ENCODE measurements around the gene EIF4A3. TPM values are rescaled to one million over a fixed set of nuclear protein-coding genes. Genes with fewer than 3 reads are reported as not detected.
A peak's percentile ranks its signal among the peaks of the same experiment; 100 is the strongest.

EIF4A3 gene
- 60.4 TPM for total RNA-seq

DNA sequence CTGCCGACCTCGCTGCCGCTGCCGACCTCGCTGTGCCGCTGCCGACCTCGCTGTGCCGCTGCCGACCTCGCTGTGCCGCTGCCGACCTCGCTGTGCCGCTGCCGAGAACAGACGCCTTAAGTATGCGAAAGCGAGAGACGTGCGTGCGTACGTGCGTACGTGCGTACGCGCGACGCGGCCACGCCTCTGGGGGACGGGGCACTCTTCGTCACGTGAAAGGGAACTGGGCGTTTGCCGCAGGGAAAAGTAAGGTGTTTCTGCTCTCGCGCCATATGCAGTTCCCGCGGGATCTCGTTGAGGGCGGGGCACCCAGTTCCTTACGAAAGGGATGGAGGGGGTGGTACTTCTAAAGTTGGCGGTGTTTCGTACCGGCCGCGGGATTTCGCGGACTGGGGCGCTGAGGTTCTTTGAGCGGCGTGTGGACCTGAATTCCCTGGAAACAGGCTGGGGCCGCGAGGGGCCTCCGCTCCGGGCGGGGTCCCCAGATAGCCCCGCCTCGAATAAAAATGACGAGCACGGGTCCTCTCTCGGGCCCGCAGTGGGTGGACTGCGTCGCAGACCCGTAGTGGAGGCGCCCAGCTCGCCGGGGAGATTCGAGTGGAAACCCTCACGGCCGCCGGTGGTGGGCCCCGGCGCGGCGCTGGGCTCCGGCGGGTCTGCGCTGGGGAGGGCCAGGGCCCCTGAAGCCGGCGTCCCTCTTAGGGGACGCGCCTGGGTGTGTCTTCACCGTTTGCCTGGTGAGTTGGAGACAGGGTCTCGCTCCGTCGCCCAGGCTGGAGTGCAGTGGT is at the start of gene EIF4A3:
EIF4A3 (minus strand) TSS at position 94 of the 788 bp plus-strand sequence. CDS start 167 bp downstream, outside the sequence.
- peak; percentile 99 for DNase-seq

DNA sequence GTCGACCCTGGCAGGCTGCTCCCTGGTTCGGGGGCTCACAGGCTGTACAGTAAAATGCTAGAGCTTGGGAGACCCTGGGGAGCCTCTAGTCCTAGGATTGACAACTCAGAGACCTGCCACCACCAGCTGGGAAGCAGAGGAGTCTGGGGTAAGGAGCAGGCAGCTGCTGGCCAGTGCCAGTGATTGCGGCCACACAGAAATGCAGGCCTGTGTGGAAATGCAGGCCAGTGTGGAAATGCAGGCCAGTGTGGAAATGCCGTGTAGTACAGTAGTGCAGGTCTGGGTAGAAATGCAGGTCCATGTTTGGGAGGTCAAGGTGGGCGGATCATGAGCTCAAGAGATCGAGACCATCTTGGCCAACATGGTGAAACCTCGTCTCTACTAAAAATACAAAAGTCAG is 49.7 kb upstream of the EIF4A3 start:
- DNase-seq = no peak

DNA sequence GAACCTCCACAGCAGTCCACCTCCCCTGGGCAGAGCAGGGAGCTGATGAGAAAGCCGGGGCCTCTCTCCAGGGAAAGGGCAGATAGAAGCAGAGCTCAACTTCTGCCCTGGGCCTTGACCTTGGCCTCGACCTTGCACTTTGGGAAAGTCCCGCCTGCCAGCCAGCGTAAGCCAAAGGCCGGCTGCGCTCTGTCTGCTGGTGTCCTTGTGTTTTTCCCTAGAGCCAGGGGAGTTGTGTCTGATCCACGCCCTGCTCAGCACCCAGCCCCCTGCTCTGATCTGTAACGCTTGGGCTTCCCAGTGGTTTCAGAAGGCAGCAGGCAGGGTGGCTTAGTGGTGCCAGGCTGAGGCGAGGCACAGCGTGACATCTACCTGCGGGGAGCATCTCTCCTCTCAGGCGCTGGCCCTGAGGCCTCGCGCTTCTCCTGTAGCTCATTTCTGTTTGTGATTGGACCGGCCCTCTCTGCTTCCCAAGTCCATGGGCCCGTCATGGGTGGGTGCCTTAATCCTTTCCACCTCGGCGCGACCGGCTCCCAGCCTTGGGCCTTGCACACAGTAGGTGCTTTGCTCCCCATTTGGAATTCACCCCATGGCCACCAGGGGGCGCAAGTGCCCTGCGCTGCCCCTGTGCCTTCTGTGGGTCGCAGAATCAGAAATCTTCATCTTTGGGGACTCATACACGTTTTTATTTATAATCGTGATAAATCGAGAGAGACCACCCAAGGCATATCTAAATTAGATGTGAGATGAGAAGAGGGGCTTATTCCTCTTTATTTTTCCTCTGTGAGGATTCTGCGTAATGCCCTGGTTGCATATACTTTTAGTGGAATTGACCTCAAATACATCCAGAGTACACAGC is 49.0 kb upstream of the EIF4A3 start:
- DNase-seq = no peak

DNA sequence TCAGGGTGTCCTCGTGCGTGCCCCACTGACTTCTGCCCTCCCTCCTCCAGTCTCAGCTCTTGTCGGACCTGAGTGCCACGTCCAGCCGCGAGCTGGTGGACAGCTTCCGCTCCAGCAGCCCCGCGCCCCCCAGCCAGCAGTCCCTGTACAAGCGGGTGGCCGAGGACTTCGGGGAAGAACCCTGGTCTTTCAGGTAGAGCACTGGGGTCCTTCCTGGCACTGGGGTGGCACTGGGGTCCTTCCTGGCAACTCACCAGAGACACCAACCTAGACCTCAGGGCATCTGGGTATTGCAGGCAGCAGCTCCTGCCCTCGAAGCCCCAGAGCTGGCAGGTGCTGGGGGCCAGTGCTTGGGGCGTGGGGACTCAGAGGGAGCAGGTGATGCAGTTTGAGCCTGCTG is 48.2 kb upstream of the EIF4A3 start:
- DNase-seq = no peak

DNA sequence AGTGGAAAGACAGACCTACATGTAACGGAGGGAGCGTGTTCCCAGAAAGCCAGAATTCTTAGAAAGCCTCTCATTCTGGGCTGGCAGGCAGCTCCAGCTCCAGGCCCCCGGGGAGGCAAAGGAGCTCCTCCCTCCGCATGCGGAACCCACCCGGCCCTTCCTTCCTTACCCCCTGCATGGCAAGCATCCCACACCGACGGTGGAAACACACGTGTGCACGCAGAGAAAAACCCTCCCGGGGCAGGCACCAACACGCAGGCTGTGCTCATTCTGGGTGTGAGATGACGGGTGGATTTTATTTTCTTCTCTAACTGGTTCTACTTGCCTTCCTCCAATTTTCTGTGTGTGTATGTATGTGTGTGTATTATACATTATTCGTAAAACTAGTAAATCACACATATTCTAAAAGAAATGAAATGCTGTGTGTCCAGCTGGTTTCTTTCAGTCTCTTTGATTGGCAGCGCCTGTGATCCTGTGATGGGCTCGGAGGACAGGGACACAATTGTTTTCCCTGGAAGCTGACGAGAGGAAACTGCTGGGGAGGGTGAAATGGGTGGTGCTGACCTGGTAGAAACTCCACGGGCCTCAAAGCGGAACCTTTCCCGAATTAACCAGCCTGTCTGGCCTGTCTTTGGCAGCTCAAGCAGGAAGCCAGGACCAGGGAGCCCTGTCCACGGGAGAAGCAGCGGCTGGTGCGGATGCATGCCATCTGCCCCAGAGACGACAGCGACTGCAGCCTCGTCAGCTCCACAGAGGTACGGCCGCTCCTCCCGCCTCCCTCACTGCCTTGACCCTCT is 45.1 kb upstream of the EIF4A3 start:
- peak; percentile 36 for DNase-seq

DNA sequence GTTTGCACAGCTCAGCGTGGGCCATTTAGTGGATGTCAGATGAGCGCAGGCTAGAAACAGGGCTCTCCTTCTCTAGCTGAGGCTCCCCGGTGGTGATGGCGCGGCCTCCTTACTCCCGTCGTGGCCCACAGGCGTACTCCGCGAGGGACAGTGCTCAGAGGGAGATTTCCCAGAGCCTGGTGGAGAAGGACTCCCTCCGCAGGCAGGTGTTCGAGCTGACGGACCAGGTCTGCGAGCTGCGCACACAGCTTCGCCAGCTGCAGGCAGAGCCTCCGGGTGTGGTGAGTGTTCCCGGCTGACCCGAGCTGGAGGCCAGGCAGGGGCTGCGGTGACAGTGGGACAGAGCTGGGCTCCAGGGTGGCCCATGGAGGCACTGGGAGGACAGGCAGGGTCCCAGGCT is 44.3 kb upstream of the EIF4A3 start:
- DNase-seq = no peak

DNA sequence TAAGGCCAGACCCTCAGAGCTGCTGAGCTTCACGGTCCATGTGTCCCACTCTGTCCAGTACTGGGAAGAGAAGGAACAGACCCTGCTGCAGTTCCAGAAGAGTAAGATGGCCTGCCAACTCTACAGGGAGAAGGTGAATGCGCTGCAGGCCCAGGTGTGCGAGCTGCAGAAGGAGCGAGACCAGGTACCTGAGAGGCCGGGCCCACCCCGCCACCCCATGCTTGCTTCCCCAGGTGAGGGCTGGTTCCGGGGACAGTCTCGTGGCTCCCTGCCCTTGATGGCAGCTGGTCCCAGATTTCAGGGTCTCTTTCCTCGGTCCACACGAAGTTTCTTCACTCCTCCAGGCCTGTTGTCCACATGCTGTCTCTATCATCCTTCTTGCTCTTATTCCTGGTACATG is 43.8 kb upstream of the EIF4A3 start:
- DNase-seq = no peak

DNA sequence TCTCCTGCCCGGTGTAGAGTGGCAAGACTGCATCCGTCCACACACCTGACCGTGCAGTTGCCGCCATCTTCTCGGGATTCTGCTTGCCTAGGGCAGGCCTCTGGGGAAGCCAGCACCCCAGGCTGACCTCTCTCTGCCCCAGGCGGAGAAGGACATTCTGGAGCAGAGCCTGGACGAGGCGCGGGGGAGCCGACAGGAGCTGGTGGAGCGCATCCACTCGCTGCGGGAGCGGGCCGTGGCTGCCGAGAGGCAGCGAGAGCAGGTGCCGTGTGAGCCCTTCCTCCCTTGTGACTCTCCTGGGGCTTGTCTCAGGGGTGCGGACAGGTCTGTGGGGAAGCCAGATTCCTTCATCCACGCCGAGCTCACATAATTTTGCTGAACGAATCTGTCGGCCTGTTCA is 42.7 kb upstream of the EIF4A3 start:
- no peak for DNase-seq

DNA sequence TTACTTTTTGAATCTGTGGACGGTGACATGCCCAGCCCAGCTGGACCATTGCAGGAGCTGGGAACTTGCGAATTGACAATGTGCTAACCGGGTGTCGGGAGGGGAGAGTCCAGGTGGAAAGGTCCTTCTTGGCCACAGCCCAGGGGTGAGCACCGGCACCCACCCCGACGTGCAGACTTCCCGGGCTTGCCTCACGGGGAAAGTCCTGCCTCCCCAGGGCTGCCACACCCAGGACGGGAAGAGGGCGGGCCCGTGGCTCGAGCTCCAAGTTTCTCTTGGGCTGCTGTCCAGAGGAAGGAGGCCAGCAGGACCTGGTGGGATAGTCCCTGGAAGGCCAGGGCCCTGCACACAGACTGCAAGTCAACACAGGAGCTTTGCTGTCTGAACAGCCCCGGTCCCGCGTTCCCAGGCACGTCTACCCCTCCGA is 40.6 kb upstream of the EIF4A3 start:
- no peak for DNase-seq

DNA sequence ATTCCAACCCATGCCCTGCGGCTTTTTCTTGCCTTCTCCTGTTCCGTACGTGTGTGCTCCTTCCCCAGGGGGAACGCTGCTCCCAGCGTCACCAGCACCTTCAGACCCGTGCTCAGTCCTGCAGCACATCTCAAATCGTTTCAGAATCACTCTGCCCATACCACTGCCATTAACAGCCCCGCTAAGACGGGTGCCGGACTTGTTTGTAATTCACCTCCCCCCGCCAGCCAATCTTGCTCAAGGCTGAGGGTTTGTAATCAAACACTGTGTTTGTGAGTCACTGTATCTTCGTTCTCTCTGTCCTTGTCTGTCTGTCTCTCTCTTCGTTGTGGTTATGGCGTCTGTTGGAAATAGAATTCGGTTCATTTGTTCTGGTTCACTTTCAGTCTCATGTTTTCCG is 40.2 kb upstream of the EIF4A3 start:
- DNase-seq = no peak

DNA sequence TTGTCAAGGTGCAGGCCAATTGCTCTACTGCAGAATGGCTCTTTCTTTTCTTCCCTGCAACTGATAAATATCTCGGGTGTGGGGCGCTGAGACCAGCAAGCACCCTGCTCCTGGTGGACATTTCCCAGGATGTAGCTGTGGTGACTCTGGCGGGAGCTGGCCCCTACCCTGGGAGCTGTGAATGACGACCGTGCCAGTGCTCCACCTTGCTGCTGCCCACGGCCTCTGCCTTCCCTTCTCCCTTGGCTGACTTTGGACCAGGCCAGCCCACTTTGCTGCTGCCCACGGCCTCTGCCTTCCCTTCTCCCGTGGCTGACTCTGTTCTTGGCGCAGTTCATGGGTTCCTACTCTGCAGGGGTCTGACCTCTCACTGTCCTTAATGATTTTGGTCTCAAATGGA is 39.0 kb upstream of the EIF4A3 start:
- no peak for DNase-seq

DNA sequence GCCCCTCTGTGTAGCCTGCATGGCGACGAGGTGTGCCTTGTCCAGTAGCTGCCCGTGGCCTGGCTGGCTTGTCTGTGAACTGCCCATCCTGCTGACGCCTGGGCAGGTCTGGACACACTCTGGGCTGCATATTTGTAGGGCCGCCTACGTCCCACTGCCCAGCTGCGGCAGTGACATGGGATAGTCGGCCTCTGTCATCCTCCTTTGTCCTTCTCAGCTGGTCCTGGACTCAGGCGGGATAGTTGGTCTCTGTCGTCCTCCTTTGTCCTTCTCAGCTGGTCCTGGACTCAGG is 37.4 kb upstream of the EIF4A3 start:
- DNase-seq = no peak

DNA sequence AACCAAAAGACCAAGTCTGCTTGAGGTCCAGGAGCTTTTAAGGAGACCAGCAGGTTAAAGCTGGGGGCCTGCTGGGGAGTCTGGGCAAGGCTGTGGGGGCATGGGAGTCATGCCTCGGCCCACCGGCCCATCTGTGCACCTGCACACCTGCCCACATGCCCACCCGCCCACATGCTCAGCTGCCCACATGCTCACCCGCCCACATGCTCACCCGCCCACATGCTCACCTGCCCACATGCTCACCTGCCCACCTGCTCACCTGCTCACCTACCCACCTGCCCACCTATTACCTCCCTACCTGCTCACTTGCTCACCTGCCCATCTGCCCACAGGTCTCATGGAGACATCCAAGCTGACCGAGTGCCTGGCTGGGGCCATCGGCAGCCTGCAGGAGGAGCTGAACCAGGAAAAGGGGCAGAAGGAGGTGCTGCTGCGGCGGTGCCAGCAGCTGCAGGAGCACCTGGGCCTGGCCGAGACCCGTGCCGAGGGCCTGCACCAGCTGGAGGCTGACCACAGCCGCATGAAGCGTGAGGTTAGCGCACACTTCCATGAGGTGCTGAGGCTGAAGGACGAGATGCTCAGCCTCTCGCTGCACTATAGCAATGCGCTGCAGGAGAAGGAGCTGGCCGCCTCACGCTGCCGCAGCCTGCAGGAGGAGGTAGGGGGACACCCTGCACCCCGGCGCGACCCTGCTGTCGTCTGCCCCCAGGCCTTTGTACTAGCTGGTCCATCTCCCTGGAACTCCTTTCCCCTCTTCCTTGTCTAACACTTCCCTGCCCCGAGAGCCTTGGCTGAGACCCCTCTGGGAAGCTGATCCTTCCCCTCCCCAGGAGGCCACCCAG is 36.9 kb upstream of the EIF4A3 start:
- DNase-seq = no peak

DNA sequence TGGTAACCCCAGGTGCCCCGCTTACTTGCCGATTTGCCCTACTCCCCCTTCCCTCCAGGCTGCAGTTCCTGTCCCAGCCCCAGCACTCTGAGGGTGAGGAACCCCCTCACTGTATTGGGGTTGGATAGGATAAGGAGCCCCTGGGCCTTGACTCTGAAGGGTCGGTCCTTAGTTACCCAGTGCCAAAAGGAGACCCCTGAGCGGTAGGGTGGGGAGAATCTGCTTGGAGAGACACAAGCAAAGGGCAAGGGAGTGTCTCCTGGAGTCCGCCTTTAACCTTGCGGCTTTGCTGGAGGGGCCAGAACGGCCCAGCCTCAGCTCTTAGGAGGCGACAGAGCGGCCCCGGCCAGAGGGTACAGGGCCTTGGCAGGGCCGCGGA is 35.9 kb upstream of the EIF4A3 start:
- DNase-seq = no peak

DNA sequence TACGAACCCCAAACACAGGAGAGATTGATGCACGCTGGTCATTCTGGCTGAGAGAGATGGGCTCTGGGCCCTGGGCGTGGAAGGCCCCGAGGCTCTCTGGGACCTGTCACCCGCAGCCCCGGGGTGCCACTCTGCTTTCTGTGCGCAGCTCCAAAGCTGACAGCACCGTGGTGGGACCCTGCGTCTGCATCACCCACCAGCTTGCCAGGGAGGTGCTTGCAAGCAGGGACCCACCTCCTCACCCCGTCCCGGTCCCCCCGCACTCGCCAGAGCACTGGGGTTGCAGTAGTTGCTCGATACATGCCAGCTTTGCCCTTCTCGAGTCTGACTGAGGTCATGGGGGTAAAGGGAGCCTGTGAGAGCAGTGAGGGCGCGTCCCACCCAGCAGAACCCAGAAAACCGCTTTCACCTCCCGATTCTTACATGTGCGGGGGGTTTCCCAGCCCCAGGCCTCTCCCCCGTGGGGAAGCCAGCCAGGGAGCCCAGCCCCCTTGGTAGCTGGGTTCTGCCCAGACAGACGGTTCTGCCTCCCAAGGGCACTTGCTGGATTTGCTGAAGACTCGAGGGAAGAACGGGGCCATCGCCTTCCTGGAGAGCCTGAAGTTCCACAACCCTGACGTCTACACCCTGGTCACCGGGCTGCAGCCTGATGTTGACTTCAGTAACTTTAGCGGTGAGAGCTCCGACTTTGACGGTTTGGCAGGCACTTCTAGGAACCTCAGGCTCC is 35.4 kb upstream of the EIF4A3 start:
- no peak for DNase-seq

DNA sequence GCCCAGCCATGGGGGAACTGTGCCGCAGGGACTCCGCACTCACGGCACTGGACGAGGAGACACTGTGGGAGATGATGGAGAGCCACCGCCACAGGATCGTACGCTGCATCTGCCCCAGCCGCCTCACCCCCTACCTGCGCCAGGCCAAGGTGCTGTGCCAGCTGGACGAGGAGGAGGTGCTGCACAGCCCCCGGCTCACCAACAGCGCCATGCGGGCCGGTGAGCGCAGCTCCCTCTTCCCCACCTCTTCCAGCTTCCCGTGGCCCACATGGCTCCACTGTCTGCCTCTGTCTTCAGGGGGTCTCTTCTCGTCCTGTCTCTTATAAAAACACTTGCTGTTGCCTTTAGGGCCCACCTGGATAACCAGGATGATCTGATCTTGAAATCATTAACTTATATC is 34.5 kb upstream of the EIF4A3 start:
- DNase-seq = no peak

DNA sequence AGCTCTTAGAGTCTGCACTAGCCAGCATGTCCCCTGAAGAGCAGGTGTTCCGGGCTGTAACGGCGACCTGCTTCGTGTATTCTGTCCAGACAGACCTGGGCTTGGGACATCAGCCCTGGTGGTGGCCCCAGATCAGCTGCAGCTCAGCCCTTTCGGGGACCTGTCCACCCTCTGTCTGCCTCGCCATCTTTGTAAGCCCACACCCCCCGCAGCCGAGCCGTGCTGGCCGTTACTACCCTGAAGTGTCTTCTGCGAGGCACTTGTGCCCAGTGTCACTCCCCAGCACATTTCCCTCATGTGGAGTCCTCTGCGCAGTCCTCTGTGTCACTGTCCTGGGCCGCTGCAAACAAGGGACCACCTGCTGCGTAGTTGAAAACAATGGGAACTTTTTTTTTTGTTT is 33.3 kb upstream of the EIF4A3 start:
- no peak for DNase-seq

DNA sequence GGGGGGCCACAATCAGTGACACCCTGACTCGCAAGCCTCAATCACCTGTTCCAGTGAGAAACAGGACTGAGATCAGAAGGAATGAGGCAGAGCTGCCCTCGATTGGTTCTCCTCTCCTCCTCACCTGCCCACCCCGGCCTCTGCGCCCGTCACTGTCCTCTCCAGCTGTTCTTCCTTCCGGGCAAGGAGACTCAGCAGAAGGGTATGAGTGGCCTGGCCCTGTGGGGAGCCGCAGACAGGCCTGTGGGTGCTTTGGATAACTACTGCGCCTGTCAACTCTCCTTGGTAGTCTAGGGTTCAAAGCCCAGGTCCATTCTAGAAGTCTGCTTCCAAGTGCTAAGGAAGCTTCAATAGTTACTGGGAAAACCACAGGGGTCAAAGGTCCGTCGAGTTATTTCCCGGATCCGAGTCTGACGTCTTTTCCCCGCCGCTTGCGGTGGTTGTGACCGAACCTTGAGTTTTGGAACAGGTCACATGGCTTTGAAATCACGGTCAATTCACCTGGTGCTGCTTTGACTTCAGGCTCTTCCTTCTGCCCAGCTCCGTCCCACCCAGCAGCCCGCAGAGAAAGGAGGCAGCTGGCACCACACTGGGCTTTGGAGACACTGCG is 31.2 kb upstream of the EIF4A3 start:
- no peak for DNase-seq

DNA sequence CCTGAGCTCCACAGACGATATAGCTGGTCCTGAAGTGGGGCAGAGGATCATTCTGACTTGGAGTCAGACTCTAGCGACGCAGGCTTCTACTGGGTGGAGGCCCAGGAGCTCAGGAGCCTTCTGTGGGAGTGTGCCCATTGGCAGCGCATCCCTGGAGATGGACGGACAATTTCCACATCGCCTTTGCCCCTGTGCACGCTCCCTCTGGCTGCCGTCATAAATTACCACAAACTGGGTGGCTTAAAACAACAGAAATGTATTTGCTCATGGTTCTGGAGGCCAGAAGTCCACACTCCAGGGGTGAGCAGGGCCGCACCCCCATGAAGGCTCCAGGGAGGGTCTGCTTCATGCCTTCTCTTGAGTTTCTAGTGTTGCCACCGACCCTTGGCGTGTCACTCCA is 29.8 kb upstream of the EIF4A3 start:
- DNase-seq = no peak

DNA sequence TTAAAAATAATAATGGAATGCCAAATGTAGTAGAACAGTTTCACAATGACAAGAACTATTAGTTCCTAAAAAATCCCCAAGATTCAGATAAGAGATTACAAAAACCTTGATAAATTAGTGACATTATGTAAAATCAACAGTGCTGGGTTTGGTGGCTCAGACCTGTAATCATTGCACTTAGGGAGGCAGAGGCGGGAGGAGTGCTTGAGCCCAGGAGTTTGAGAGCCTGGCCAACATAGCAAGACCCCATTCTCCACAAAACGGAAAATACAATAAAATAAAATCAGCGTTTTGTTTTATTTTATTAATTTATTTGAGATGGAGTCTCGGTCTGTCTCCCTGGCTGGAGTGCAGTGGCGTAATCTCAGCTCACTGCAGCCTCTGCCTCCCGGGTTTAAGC is 27.0 kb upstream of the EIF4A3 start:
- DNase-seq = no peak

DNA sequence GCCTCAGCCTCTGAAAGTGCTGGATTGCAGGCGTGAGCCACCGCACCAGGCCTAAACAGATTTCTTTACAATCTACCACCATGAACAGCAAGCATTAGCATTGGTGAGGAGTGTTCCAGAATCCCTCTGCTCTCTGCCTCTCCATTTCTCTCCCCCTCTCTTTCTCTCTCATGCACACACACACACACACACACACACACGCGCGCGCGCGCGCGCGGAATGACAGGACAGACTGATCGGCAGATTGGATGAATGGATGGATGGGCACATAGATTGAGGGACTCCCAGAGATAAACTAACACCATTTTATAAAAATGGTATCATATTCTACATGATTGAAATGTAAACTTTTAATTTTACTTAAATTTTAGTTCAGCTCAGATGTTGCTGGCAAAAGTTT is 26.2 kb upstream of the EIF4A3 start:
- DNase-seq = no peak

Data from skin of body (tissue), 2 donors.